IMR-90 (cell line): Measurements from ENCODE around the gene CERKL. TPM values are rescaled to one million over a fixed set of nuclear protein-coding genes. Genes with fewer than 3 reads are reported as not detected.

Experiments
- ATAC-seq: fragments of 200-7000 bp; cut with Tn5 transposase; 2 replicates; pipeline ENCODE4 v1.9.1; 2020; ENCODE audit warnings: low read depth, mild to moderate bottlenecking, moderate library complexity
- BruUV-seq: library from RNA; stranded (reverse); fragments of 400-500 nt; replicated peaks from 2 replicates; lab custom pipeline; 2021; lab: Mats Ljungman, UMichigan
- CTCF ChIA-PET: fragments of 300-600 bp; formaldehyde crosslinking; extraction: SDS; loops from one replicate; lab custom pipeline; 2021; ENCODE audit warnings: antibody characterized with exemption; lab: Yijun Ruan, JAX
- POLR2A ChIA-PET: fragments of 300-600 bp; sonication (Branson Sonifier 250); formaldehyde crosslinking; loops from one replicate; lab custom pipeline; 2022; ENCODE audit warnings: antibody characterized with exemption; ENCODE audit not compliant: unreplicated experiment; lab: Charles Lee
- DNase-seq: peaks from one replicate; pipeline ENCODE4 v3.0.0; 2013
- H2AFZ ChIP-seq: replicated peaks from 2 replicates; pipeline ENCODE3; 2013; ENCODE audit warnings: low read length, mild to moderate bottlenecking; ENCODE audit not compliant: poor library complexity
- H2AK5ac ChIP-seq: 2 replicates; pipeline ENCODE4 v1.6.1; 2013; ENCODE audit warnings: low read depth, low read length, inconsistent platforms
- H2AK9ac ChIP-seq: replicated peaks from 2 replicates; pipeline ENCODE3; 2013; ENCODE audit warnings: mild to moderate bottlenecking, low read depth, low read length, moderate library complexity; ENCODE audit not compliant: poor library complexity
- H2BK120ac ChIP-seq: 2 replicates; pipeline ENCODE4 v1.6.1; 2013; ENCODE audit warnings: low read depth, low read length, inconsistent platforms
- H2BK15ac ChIP-seq: 3 replicates; pipeline ENCODE4 v1.6.1; 2013; ENCODE audit warnings: low read depth, low read length, inconsistent platforms
- H2BK20ac ChIP-seq: 2 replicates; pipeline ENCODE4 v1.6.1; 2013; ENCODE audit warnings: low read depth, mild to moderate bottlenecking, inconsistent platforms, low read length, moderate library complexity
- H2BK5ac ChIP-seq: 2 replicates; pipeline ENCODE4 v1.6.1; 2013; ENCODE audit warnings: mild to moderate bottlenecking, low read depth, low read length, inconsistent platforms; ENCODE audit not compliant: poor library complexity, severe bottlenecking
- H3K14ac ChIP-seq: replicated peaks from 2 replicates; pipeline ENCODE4 v1.6.1; 2013; ENCODE audit warnings: low read depth, low read length, inconsistent platforms
- H3K18ac ChIP-seq: 2 replicates; pipeline ENCODE4 v1.6.1; 2013; ENCODE audit warnings: low read depth, low read length, control low read depth
- H3K23ac ChIP-seq: 2 replicates; pipeline ENCODE4 v1.6.1; 2013; ENCODE audit warnings: low read depth, low read length, inconsistent platforms
- H3K27ac ChIP-seq: 2 replicates; pipeline ENCODE4 v1.5.1; 2013; ENCODE audit warnings: mild to moderate bottlenecking, control low read depth, low read length; ENCODE audit not compliant: insufficient read depth
- H3K27me3 ChIP-seq: 2 replicates; pipeline ENCODE4 v1.6.1; 2013; ENCODE audit warnings: low read length; ENCODE audit not compliant: control insufficient read depth, insufficient read depth
- H3K36me3 ChIP-seq: 2 replicates; pipeline ENCODE4 v1.6.1; 2013; ENCODE audit warnings: low read length, mixed read lengths; ENCODE audit not compliant: control insufficient read depth, insufficient read depth
- H3K4ac ChIP-seq: 2 replicates; pipeline ENCODE4 v1.6.1; 2013; ENCODE audit warnings: low read depth, low read length, inconsistent platforms
- H3K4me1 ChIP-seq: 2 replicates; pipeline ENCODE4 v1.6.1; 2013; ENCODE audit warnings: low read length, mixed read lengths; ENCODE audit not compliant: control insufficient read depth, insufficient read depth
- H3K4me2 ChIP-seq: 2 replicates; pipeline ENCODE4 v1.6.1; 2013; ENCODE audit warnings: low read depth, mild to moderate bottlenecking, control low read depth, low read length, moderate library complexity
- H3K4me3 ChIP-seq: 2 replicates; pipeline ENCODE4 v1.5.1; 2013; ENCODE audit warnings: low read depth, mild to moderate bottlenecking, control low read depth, low read length, moderate library complexity; ENCODE audit not compliant: insufficient read depth
- H3K56ac ChIP-seq: 2 replicates; pipeline ENCODE4 v1.6.1; 2013; ENCODE audit warnings: low read length, inconsistent platforms; ENCODE audit not compliant: insufficient read depth; ENCODE audit errors: extremely low read depth
- H3K79me1 ChIP-seq, 2 experiments: 2 replicates each; pipeline ENCODE4 v1.6.1; 2013; ENCODE audit warnings: low read length in 2 of 2, inconsistent platforms in 1 of 2, low read depth in 1 of 2
- H3K9ac ChIP-seq: 2 replicates; pipeline ENCODE4 v1.6.1; 2013; ENCODE audit warnings: low read depth, low read length, control low read depth
- H3K9me1 ChIP-seq: 2 replicates; pipeline ENCODE4 v1.6.1; 2013; ENCODE audit warnings: low read length, inconsistent platforms; ENCODE audit not compliant: insufficient read depth
- H3K9me3 ChIP-seq: 2 replicates; pipeline ENCODE4 v1.6.1; 2013; ENCODE audit warnings: low read length; ENCODE audit not compliant: control insufficient read depth, insufficient read depth
- H4K20me1 ChIP-seq: 2 replicates; pipeline ENCODE4 v1.6.1; 2013; ENCODE audit warnings: low read length, inconsistent platforms; ENCODE audit not compliant: insufficient read depth
- H4K5ac ChIP-seq: 2 replicates; pipeline ENCODE4 v1.6.1; 2013; ENCODE audit warnings: mild to moderate bottlenecking, low read depth, low read length, control low read depth
- H4K8ac ChIP-seq, 2 experiments: 2 replicates each; pipeline ENCODE4 v1.6.1; 2013; ENCODE audit warnings: low read depth in 2 of 2, low read length in 2 of 2, control low read depth in 1 of 2, inconsistent platforms in 1 of 2
- H4K91ac ChIP-seq: 2 replicates; pipeline ENCODE4 v1.6.1; 2013; ENCODE audit warnings: low read depth, low read length, inconsistent platforms; ENCODE audit not compliant: insufficient read depth
- MAFK ChIP-seq: IDR thresholded peaks from 2 replicates; pipeline ENCODE4 v1.6.1; 2012; ENCODE audit warnings: low read depth, low read length, improper control_type of control experiment
- POLR2A ChIP-seq: IDR thresholded peaks from 2 replicates; pipeline ENCODE4 v1.6.1; 2012; ENCODE audit warnings: mild to moderate bottlenecking, low read depth, low read length
- RFX5 ChIP-seq: IDR thresholded peaks from 2 replicates; pipeline ENCODE4 v1.8.0; 2012; ENCODE audit warnings: low read depth, mild to moderate bottlenecking, low read length, moderate library complexity
- WGBS, 2 experiments: methylation state at CpG; one replicate each; pipeline versions ENCODE4 v1.1.5 to v1.1.7; 2013; ENCODE audit warnings: missing lambda C conversion rate in 2 of 2; ENCODE audit not compliant: insufficient read length in 1 of 2; ENCODE audit errors: extremely low coverage in 2 of 2; 5-methylcytosine and 5-hydroxymethylcytosine counted together
- dilution Hi-C: fragments of 300-500 bp; cut with HindIII; formaldehyde crosslinking; loops from one replicate; pipeline ENCODE4 v1.14.3; 2018; ENCODE audit warnings: low sequenced_read_pairs; ENCODE audit not compliant: unreplicated experiment
- in situ Hi-C: fragments of 300-500 bp; cut with MboI; formaldehyde crosslinking; loops from 3 replicates; pipeline ENCODE4 v1.14.3; 2019; ENCODE audit warnings: low sequenced_read_pairs, inconsistent platforms, mixed read lengths
- intact Hi-C: fragments of 100-400 bp; cut with micrococcal nuclease; formaldehyde crosslinking; loops from 2 replicates; pipeline ENCODE4 v1.10.0; 2022
- polyA plus RNA-seq, 3 experiments: library from polyadenylated mRNA; depleted of rRNA; stranded (reverse); fragments of >200 nt; gene quantifications; 2 replicates each; pipeline ENCODE4 v1.2.3, GENCODE V29; 2012; ENCODE audit warnings: low replicate concordance in 1 of 3
- total RNA-seq: library from RNA; depleted of rRNA; stranded (reverse); fragments of >200 nt; gene quantifications from 2 replicates; pipeline ENCODE4 v1.2.3, GENCODE V29; 2012
- TF ChIP-seq, protein P1 (sequence below): conservative IDR thresholded peaks from 2 replicates; pipeline ENCODE4 v1.5.1; 2012; ENCODE audit warnings: mild to moderate bottlenecking, low read depth, low read length, improper control_type of control experiment

The CERKL gene
- total and polyA plus RNA-seq, 2 of the 4 experiments (the other 2 are of a cell fraction): under 0.01 TPM; not detected in 1

DNA sequence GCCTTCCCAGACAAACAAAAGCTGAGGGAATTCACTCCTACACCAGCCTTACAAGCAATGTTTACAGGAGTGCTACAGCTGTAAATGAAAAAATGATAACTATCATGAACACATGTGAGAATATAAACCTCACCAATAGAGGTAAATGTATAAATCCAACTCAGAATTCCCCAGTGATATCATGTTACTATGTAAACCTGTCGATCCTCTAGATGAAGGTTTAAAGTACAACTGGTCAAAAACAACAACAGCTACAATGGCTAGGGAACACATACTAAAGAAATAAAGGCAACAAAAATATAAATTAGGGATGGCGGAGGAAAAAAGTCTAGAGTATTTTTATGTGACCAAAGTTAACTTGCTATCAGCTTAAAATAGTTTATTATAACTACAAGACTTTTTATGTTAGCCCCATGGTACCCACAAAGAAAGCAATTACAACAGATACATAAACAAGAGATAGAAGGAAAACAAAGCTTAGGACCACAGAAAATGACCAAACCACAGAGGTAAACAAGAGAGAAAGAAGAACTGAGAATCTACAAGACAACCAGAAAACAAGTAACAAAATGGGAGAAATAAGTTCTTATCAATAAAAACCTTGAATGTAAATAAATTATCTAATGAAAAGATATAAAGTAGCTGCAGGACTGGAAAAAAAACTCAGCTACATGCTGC is 8.3 kb downstream of the CERKL start:
- Histone ChIP-seq H2BK15ac (no peak overlapping the region), H3K56ac (no peak overlapping the region), H3K9ac (no peak overlapping the region), H2AK9ac (no peak overlapping the region), H4K8ac (no peak overlapping the region), H3K79me1 (no peaks in the 10 kb centered on the region), H3K27me3 (no peaks in the 10 kb centered on the region; the same call in 1 of the 2 replicates), H3K4me2 (no peak overlapping the region), H3K9me1 (no peaks in the 10 kb centered on the region; the same call in 1 of the 2 replicates), H4K5ac (no peak overlapping the region), H4K91ac (no peak overlapping the region), H2BK5ac (no peak overlapping the region), H3K14ac (no peak overlapping the region), H3K4me1 (no peaks in the 10 kb centered on the region), H3K4ac (no peak overlapping the region), H2BK20ac (no peak overlapping the region), H2AK5ac (no peak overlapping the region), H3K18ac (no peak overlapping the region), H3K27ac (no peak overlapping the region), H3K4me3 (no peak overlapping the region), H3K9me3 (no peaks in the 10 kb centered on the region), H2AFZ (no peak overlapping the region), H3K36me3 (no peaks in the 10 kb centered on the region), H3K23ac (no peak overlapping the region), H2BK120ac (no peak overlapping the region), H4K20me1 (no peaks in the 10 kb centered on the region)
- ATAC-seq: no peak
- TF ChIP-seq, protein P1, sequence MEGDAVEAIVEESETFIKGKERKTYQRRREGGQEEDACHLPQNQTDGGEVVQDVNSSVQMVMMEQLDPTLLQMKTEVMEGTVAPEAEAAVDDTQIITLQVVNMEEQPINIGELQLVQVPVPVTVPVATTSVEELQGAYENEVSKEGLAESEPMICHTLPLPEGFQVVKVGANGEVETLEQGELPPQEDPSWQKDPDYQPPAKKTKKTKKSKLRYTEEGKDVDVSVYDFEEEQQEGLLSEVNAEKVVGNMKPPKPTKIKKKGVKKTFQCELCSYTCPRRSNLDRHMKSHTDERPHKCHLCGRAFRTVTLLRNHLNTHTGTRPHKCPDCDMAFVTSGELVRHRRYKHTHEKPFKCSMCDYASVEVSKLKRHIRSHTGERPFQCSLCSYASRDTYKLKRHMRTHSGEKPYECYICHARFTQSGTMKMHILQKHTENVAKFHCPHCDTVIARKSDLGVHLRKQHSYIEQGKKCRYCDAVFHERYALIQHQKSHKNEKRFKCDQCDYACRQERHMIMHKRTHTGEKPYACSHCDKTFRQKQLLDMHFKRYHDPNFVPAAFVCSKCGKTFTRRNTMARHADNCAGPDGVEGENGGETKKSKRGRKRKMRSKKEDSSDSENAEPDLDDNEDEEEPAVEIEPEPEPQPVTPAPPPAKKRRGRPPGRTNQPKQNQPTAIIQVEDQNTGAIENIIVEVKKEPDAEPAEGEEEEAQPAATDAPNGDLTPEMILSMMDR: no peak
- TF ChIP-seq POLR2A (no peak), MAFK (no peak), RFX5 (no peak)
- in situ Hi-C loops (no loop called here), intact Hi-C loops (no loop called here), dilution Hi-C loops (no loop called here)
- ChIA-PET CTCF (no interaction called here), POLR2A (no interaction called here)
- WGBS, 2 experiments: no CpG with 5 or more reads among the region's 2 CpGs
- DNase-seq: no peak
- BruUV-seq: no TSS peak
